Stomach smooth muscle (tissue), 2 donors: ENCODE results near the gene C9orf153.

Experiments
- H3K27ac ChIP-seq: one replicate; pipeline ENCODE4 v1.7.0; 2013; ENCODE audit warnings: mild to moderate bottlenecking, low read length, inconsistent platforms
- H3K27me3 ChIP-seq, 2 donors: one replicate each; pipeline ENCODE4 v1.7.0; 2013; ENCODE audit warnings: low read length in 2 of 2; ENCODE audit not compliant: insufficient read depth in 2 of 2, control insufficient read depth in 1 of 2
- H3K36me3 ChIP-seq, 2 donors: one replicate each; pipeline ENCODE4 v1.7.0; 2013; ENCODE audit warnings: low read length in 2 of 2; ENCODE audit not compliant: control insufficient read depth in 2 of 2, insufficient read depth in 2 of 2
- H3K4me1 ChIP-seq: one replicate; pipeline ENCODE4 v1.7.0; 2013; ENCODE audit warnings: low read length; ENCODE audit not compliant: control insufficient read depth, insufficient read depth
- H3K4me3 ChIP-seq, 2 donors: one replicate each; pipeline ENCODE4 v1.7.0; 2013; ENCODE audit warnings: low read length in 2 of 2
- H3K9ac ChIP-seq, 2 donors: one replicate each; pipeline ENCODE4 v1.7.0; 2013; ENCODE audit warnings: low read length in 2 of 2, mild to moderate bottlenecking in 1 of 2
- H3K9me3 ChIP-seq, 2 donors: one replicate each; pipeline ENCODE4 v1.7.0; 2013; ENCODE audit warnings: low read length in 2 of 2; ENCODE audit not compliant: control insufficient read depth in 2 of 2
- donor health status: healthy.
- donor health status: Pancreatic carcinoma.

The C9orf153 gene

GRCh38 chr9:86263876-86264275 lies 4.4 kb upstream of the C9orf153 start:
- no peaks in the 10 kb centered on the region for H3K9me3 ChIP-seq

GRCh38 chr9:86262492-86262891 lies 3.0 kb upstream of the C9orf153 start:
- peaks cover 10 to 25% of the 10 kb centered on the region in 2 donors for H3K36me3 ChIP-seq
- H3K9me3 ChIP-seq = no peaks in the 10 kb centered on the region
- H3K27ac ChIP-seq = no peak overlapping the region

More at GRCh38 chr9:86263876-86264275, 4.4 kb upstream of the C9orf153 start:
- Histone ChIP-seq H3K9ac (no peak overlapping the region), H3K36me3 (peaks cover 10 to 27% of the 10 kb centered on the region in 2 donors), H3K4me3 (no peak overlapping the region), H3K4me1 (no peaks in the 10 kb centered on the region), H3K27me3 (no peaks in the 10 kb centered on the region), H3K27ac (no peak overlapping the region)

GRCh38 chr9:86257391-86257790 lies 2.1 kb downstream of the C9orf153 start:
- H3K4me1 ChIP-seq = no peaks in the 10 kb centered on the region
- H3K36me3 ChIP-seq = peaks cover 0 to 13% of the 10 kb centered on the region in 2 donors

More at GRCh38 chr9:86262492-86262891, 3.0 kb upstream of the C9orf153 start:
- Histone ChIP-seq H3K4me3 (no peak overlapping the region), H3K9ac (no peak overlapping the region), H3K27me3 (no peaks in the 10 kb centered on the region), H3K4me1 (no peaks in the 10 kb centered on the region)

GRCh38 chr9:86256653-86257052 lies 2.8 kb downstream of the C9orf153 start:
- peaks cover 0 to 10% of the 10 kb centered on the region in 2 donors for H3K36me3 ChIP-seq
- H3K9ac ChIP-seq = no peak overlapping the region
- H3K9me3 ChIP-seq = no peaks in the 10 kb centered on the region
- H3K4me3 ChIP-seq = no peak overlapping the region
- H3K27me3 ChIP-seq = no peaks in the 10 kb centered on the region
- H3K27ac ChIP-seq = no peak overlapping the region
- no peaks in the 10 kb centered on the region for H3K4me1 ChIP-seq

More at GRCh38 chr9:86257391-86257790, 2.1 kb downstream of the C9orf153 start:
- Histone ChIP-seq H3K9me3 (no peaks in the 10 kb centered on the region), H3K9ac (no peak overlapping the region), H3K27me3 (no peaks in the 10 kb centered on the region), H3K27ac (no peak overlapping the region), H3K4me3 (no peak overlapping the region)

- Histone ChIP-seq H3K4me1 (no peaks in the 10 kb centered on the region), H3K27ac (no peak overlapping the region), H3K9me3 (no peaks in the 10 kb centered on the region), H3K4me3 (no peak overlapping the region), H3K9ac (no peak overlapping the region), H3K36me3 (peaks cover 0 to 3% of the 10 kb centered on the region in 2 donors), H3K27me3 (no peaks in the 10 kb centered on the region)
These were observed 5.9 kb downstream of the C9orf153 start for GRCh38 chr9:86253577-86253976.

- H3K4me1 ChIP-seq = no peaks in the 10 kb centered on the region
- H3K27me3 ChIP-seq = no peaks in the 10 kb centered on the region
These were observed 6.6 kb downstream of the C9orf153 start for GRCh38 chr9:86252870-86253269.

GRCh38 chr9:86250123-86250522 lies 9.3 kb downstream of the C9orf153 start:
- Histone ChIP-seq H3K4me3 (no peak overlapping the region), H3K27me3 (no peaks in the 10 kb centered on the region), H3K36me3 (no peaks in the 10 kb centered on the region), H3K4me1 (no peaks in the 10 kb centered on the region), H3K9me3 (no peaks in the 10 kb centered on the region), H3K27ac (no peak overlapping the region), H3K9ac (no peak overlapping the region)

More at GRCh38 chr9:86252870-86253269, 6.6 kb downstream of the C9orf153 start:
- H3K9me3 ChIP-seq = no peaks in the 10 kb centered on the region
- H3K4me3 ChIP-seq = no peak overlapping the region
- H3K36me3 ChIP-seq = peaks cover 0 to 3% of the 10 kb centered on the region in 2 donors
- no peak overlapping the region for H3K9ac ChIP-seq
- H3K27ac ChIP-seq = no peak overlapping the region

- H3K9ac ChIP-seq = no peak overlapping the region
- no peak overlapping the region for H3K4me3 ChIP-seq
- H3K27me3 ChIP-seq = no peaks in the 10 kb centered on the region
- no peak overlapping the region for H3K27ac ChIP-seq
- H3K4me1 ChIP-seq = no peaks in the 10 kb centered on the region
- H3K36me3 ChIP-seq = no peaks in the 10 kb centered on the region
- no peaks in the 10 kb centered on the region for H3K9me3 ChIP-seq
These were observed 10.7 kb downstream of the C9orf153 start for GRCh38 chr9:86248746-86249145.

- H3K27ac ChIP-seq = no peak overlapping the region
- no peaks in the 10 kb centered on the region for H3K27me3 ChIP-seq
- H3K4me1 ChIP-seq = peaks cover 5% of the 10 kb centered on the region
- H3K36me3 ChIP-seq = no peaks in the 10 kb centered on the region
- no peak overlapping the region for H3K9ac ChIP-seq
- H3K4me3 ChIP-seq = no peak overlapping the region
- H3K9me3 ChIP-seq = no peaks in the 10 kb centered on the region
These were observed 12.7 kb downstream of the C9orf153 start for GRCh38 chr9:86246752-86247161.

GRCh38 chr9:86242071-86242470 lies 17.4 kb downstream of the C9orf153 start:
- Histone ChIP-seq H3K9ac (peak overlapping the region in 1 of 2 donors; percentile 29), H3K27ac (no peak overlapping the region)

GRCh38 chr9:86241216-86241615 lies 18.2 kb downstream of the C9orf153 start:
- no peaks in the 10 kb centered on the region for H3K36me3 ChIP-seq
- H3K9ac ChIP-seq = no peak overlapping the region
- no peak overlapping the region for H3K27ac ChIP-seq
- peaks cover 5% of the 10 kb centered on the region for H3K4me1 ChIP-seq
- H3K9me3 ChIP-seq = no peaks in the 10 kb centered on the region
- no peaks in the 10 kb centered on the region for H3K27me3 ChIP-seq
- no peak overlapping the region for H3K4me3 ChIP-seq

More at GRCh38 chr9:86242071-86242470, 17.4 kb downstream of the C9orf153 start:
- peaks cover 5% of the 10 kb centered on the region for H3K4me1 ChIP-seq
- H3K9me3 ChIP-seq = no peaks in the 10 kb centered on the region
- no peaks in the 10 kb centered on the region for H3K36me3 ChIP-seq
- no peak overlapping the region for H3K4me3 ChIP-seq
- no peaks in the 10 kb centered on the region for H3K27me3 ChIP-seq
